HG02610 (cell line): ENCODE data around the gene AQP4.

ENCODE experiments used
- ATAC-seq: cut with Tn5 transposase; IDR thresholded peaks from one replicate; pipeline ENCODE4 v1.9.1; 2021; ENCODE audit warnings: mild to moderate bottlenecking, moderate library complexity; ENCODE audit not compliant: unreplicated experiment

Gene AQP4

DNA sequence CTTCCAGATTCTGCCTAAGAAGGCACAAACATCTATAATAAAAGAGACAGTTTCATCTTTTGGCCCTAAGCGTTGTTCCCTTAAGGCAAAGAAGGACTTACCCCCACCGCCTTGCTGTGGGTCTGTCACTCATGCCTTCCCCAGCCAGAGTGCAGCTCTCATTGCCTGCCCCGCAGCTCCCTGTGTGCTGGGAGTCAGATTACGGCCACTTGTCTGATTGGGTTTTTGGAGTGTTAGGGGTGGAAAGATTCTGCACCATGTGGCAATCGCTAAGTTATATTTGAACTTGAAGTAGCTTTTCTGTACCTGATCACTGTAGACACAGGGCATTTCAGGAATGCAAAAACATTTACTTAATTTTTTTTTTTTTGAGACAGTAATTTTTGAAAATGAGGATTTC lies at the start of gene AQP4:
AQP4 (minus strand) TSS at position 151 of the 400 bp plus-strand sequence; CDS start at position 133, 18 bp downstream.
- ATAC-seq, result no peak

DNA sequence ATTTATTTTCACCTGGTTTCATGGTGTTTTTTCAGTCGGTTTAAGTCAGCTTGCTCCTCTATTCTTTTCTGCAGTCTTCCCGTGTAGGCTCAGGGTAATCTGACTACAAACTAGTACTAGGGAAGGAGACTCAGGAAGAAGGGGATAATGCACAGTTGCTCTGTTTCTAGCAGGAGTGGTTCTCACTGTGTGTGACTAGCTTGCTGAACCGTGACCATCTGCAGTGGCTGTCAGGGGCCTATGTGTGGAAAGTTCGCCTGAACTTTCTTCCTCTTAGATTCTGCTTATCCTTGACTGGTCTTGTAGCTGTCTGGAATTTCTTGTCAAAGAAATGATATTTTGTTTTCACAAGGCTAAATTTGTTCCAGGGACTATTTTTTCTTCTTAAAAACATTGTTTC lies 46.3 kb upstream of the AQP4 start:
- ATAC-seq, result no peak

- no peak for ATAC-seq
These were observed 44.2 kb upstream of the AQP4 start for GRCh38 chr18:26909599-26910290.

DNA sequence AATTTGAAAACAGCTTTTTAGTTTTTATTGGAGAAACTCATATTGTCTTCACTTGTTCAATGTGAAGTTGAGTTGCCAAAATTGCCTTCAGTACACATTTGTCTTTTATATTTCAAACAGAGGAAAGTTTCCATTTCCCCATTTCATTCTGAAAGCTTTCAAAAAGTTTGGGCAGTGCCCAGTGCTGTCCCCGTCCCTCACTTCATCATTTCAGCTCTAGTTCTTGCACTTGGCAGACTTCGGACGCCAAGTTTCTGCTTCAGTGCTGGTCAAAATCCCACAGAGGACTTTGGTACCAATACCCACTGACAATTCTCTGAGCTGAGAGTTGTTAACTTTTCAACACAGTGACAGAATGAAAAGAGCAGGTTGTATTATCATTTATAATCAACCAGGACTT lies 43.4 kb upstream of the AQP4 start:
- no peak for ATAC-seq

DNA sequence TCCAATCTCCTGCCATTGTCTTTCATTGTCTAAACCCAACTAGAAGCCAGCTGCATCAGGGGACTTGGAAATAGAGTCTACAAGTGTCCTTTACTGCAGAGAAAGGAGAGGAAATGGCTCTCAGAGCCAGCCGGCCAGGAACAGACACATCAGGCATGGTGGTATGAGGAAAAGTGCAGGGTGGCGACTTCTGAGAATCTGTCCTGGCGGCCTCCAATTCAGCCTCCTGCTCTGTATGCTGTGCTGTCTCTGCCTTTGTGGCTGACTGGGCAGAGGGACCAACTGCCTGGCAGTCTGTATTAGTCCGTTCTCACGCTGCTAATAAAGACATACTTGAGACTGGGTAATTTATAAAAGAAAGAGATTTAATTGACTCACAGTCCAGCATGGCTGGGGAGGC lies 36.8 kb upstream of the AQP4 start:
- ATAC-seq, result no peak

- no peak for ATAC-seq
These were observed 35.5 kb upstream of the AQP4 start for GRCh38 chr18:26901020-26901419.

- ATAC-seq, result no peak
These were observed 28.9 kb upstream of the AQP4 start for GRCh38 chr18:26894426-26894825.

DNA sequence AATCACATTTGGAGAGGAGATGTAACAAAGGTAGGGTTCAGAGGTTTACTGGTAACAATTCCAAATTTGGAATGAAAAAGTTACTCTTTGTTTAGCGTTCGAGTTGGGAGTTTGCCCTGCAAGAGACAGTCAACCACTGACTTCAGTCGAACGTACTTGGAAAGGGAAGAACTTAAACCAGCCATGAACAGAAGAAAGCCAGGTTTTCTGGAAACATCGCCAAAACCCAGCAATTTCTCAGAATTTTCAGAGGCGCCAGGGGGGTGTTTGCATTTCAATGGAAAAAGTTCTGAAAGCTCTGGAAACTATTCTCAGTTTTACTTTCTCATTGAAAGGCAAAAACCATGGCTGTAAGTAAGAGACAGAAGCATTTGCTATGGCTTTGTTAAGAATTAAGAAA lies 28.5 kb upstream of the AQP4 start:
- ATAC-seq, result no peak

- ATAC-seq, result no peak
These were observed 22.8 kb upstream of the AQP4 start for GRCh38 chr18:26888259-26888658.

DNA sequence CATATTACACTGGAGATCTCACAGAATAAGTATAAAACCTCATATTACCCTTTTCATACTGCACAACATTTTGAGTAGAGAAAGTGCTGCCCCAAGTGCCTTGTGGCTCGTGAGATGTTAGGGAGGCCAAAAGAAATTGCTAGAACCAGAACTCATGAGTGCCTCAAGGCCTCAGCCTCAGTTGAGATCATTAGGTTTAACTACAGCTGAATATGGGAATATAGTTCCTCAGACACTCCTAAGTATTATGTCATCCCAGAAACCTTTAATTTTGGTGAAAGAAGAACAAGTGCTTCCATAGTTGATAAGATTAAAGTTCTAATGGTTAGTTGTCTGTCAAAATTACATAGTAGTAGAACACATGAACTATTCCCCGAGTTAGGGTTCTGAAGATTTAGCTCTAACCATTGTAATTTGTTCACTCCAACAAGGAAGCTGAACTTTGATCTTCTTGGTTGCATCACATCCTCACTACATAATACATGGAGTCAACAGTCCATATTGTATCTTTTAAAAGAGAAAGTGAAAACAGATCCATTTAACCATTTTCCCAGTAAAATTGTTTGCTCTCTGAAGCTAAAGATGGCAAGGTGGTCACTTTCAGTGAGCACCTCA lies 9.6 kb upstream of the AQP4 start:
- no peak for ATAC-seq

- no peak for ATAC-seq
These were observed 8.8 kb upstream of the AQP4 start for GRCh38 chr18:26874283-26874682.

DNA sequence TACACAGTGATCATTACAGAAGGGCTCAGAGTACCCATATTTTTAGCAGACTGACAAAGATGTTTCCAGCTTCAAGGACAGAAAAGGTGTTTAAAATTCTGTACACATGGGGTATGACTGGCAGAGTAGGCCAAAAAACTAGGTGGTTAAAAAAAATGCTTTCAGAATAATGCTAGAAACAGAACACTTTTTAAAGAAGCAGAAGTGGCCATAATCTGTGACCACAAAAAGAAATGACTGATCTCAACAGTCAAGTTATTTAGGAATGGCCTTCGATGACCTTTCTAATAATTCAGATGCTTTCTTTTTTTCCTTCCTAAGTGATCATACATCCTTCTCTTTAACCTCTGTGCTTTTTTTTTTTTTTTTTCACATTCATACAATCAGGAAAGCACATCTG lies 4.1 kb upstream of the AQP4 start:
- no peak for ATAC-seq

DNA sequence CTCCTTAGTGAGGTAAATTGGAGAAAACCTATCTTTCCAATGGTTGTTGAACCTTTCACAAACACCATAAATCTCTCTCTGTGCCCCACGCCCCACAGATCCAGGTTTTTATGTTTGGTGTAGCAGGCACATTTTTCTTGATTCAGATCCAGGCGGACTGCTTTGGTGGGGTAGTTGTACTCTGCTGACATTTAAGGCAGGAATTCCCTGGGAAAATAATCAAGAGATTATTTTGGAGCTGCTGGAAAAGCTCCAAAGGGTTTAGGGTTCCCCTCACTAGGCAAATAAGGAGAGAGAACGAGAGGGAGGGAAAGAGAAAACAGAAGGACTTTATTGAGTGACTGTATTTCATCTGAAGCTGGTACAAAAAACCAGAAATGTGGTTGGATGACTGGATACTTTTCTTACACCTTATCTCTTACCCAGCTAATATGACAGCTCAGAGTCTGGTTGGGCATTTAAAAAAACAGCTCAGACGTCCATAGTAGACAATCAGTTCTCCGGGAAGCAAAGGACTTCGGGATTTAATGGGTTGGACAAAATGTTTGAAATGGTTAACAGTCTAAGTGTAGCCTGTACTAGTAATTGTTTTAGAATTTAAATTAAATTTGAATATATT lies 3.6 kb upstream of the AQP4 start:
- ATAC-seq, result no peak

- no peak for ATAC-seq
These were observed 2.0 kb upstream of the AQP4 start for GRCh38 chr18:26867471-26867870.

GRCh38 chr18:26864658-26865057 lies 849 bp downstream of the AQP4 start:
- ATAC-seq, result no peak

GRCh38 chr18:26863921-26864497 lies 1.5 kb downstream of the AQP4 start:
- no peak for ATAC-seq

GRCh38 chr18:26863122-26863879 lies 2.2 kb downstream of the AQP4 start:
- ATAC-seq, result no peak

GRCh38 chr18:26862084-26862483 lies 3.4 kb downstream of the AQP4 start:
- no peak for ATAC-seq

DNA sequence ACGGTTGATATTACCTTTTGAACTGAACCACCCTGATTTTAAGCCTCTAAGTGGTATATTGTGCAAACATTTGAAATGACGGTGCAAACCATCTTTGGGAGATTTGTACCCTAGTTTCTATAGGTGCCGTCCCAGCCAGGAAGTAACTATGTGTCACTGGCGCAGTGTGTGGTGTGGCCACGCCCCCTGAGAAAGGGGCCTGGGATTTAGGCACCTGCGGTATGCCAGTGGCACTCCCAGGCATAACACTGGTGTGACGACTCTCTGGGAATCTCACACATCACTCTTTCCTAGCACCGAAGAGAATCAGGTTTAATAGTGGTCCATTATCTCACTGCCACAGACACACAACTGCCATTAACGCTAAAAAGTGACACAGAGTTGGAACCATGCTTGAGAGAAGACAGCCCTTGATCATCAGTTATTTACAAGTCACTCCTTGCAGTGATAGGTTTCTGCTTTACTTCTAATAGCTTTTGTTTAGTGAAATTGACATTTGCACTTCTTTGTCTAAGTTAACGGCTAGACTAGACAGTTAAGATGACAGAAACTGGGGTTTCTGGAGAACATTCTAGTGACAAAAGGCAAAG lies 11.1 kb downstream of the AQP4 start:
- ATAC-seq, result no peak

DNA sequence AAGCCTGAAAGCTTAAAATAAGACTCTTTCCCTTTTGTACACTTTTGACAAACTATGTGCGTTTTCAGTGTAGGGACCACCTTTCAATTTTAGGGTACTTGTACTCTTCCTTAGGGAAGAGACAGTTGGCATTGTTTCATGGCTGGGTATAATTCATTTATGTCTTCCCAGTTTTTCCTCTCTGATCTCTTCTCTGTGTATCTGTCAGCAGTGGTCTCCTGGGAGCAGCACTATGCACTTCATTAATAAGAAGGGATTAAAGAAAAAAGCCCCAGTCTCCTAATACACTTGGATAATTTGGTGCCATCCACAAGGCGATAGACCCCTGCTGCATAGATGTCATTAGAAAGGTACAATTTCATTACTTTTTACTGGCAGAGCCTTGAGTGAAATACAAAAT lies 12.1 kb downstream of the AQP4 start:
- ATAC-seq, result no peak

DNA sequence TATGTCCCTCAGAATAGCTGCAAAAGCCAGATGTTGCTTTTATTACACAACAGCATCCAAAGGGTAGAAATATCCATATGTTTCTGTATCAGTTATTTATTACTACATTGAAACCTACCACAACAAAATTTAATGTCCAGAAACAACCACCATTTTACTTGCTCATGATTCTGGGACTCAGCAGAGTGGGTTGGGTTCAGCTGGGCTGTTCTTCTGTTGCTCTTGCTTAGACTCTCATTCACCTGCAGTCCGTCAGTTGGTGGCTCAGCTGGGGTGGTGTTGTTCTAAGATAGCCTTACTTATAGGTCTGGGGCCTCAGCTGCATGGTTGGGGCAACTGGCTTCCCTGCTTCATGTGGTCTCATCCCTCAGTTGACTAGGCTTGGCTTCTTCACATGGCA lies 21.7 kb downstream of the AQP4 start:
- no peak for ATAC-seq
